Tibial nerve (tissue), 4 donors: ENCODE results near the gene PHF3. TPM values are rescaled to one million over a fixed set of nuclear protein-coding genes. Genes with fewer than 3 reads are reported as not detected.
A peak's percentile ranks its signal among the peaks of the same experiment; 100 is the strongest.

Experiments used
- DNase-seq, 2 donors: peaks; one replicate each; pipeline ENCODE4 v3.0.0-alpha.2; 2019; ENCODE audit warnings: low spot score in 2 of 2
- H3K27ac ChIP-seq, 4 donors: fragments of 200-600 bp; sonication (generic) in 3 of 4; one replicate each; pipeline ENCODE4 v1.5.1; 2017 to 2019; ENCODE audit warnings: mild to moderate bottlenecking in 1 of 4
- H3K27me3 ChIP-seq, 2 donors: fragments of 200-600 bp; sonication (generic) in 1 of 2; one replicate each; pipeline versions ENCODE4 v1.5.1 to v1.6.0; 2017 to 2019
- H3K36me3 ChIP-seq, 3 donors: fragments of 200-600 bp; sonication (generic); one replicate each; pipeline ENCODE4 v1.5.1; 2018 to 2019
- H3K4me1 ChIP-seq, 4 donors: fragments of 200-600 bp; sonication (generic) in 3 of 4; one replicate each; pipeline ENCODE4 v1.5.1; 2017 to 2019
- H3K4me3 ChIP-seq, 4 donors: fragments of 200-600 bp; sonication (generic) in 3 of 4; one replicate each; pipeline ENCODE4 v1.5.1; 2017 to 2019; ENCODE audit warnings: mild to moderate bottlenecking in 1 of 4, moderate library complexity in 1 of 4
- H3K9me3 ChIP-seq, 4 donors: fragments of 200-600 bp; sonication (generic) in 3 of 4; one replicate each; pipeline ENCODE4 v1.5.1; 2017 to 2019
- EP300 ChIP-seq, 2 donors: sonication (generic); formaldehyde crosslinking; IDR thresholded peaks; one replicate each; pipeline ENCODE4 v1.6.1; 2017; ENCODE audit warnings: antibody characterized with exemption in 2 of 2, mild to moderate bottlenecking in 1 of 2
- POLR2A ChIP-seq, 2 donors: fragments of 450-650 bp; IDR thresholded peaks; one replicate each; pipeline ENCODE4 v1.6.1; 2017; ENCODE audit warnings: antibody characterized with exemption in 2 of 2, mild to moderate bottlenecking in 2 of 2, moderate library complexity in 2 of 2
- WGBS, 2 donors: methylation state at CpG; one replicate each; pipeline ENCODE4 v1.1.5; 2018; 5-methylcytosine and 5-hydroxymethylcytosine counted together
- total RNA-seq, 4 donors: library from RNA; depleted of rRNA; stranded (reverse); fragments of >200 nt; gene quantifications; one replicate each; pipeline ENCODE4 v1.1.0, GENCODE V29; 2016
- TF ChIP-seq, protein P1 (sequence below), 5 experiments: fragments of 200-600 bp in 3 of 5; fragments of 450-650 bp in 2 of 5; sonication (generic) in 3 of 5; IDR thresholded peaks; one replicate each; pipeline ENCODE4 v1.5.1; 2016 to 2019; ENCODE audit warnings: antibody characterized with exemption in 5 of 5, mild to moderate bottlenecking in 3 of 5, moderate library complexity in 2 of 5

Gene PHF3
- total RNA-seq, 4 donors from 2014 or later: 59.1 to 75.3 (median 69.9) TPM

- TF ChIP-seq, protein P1, sequence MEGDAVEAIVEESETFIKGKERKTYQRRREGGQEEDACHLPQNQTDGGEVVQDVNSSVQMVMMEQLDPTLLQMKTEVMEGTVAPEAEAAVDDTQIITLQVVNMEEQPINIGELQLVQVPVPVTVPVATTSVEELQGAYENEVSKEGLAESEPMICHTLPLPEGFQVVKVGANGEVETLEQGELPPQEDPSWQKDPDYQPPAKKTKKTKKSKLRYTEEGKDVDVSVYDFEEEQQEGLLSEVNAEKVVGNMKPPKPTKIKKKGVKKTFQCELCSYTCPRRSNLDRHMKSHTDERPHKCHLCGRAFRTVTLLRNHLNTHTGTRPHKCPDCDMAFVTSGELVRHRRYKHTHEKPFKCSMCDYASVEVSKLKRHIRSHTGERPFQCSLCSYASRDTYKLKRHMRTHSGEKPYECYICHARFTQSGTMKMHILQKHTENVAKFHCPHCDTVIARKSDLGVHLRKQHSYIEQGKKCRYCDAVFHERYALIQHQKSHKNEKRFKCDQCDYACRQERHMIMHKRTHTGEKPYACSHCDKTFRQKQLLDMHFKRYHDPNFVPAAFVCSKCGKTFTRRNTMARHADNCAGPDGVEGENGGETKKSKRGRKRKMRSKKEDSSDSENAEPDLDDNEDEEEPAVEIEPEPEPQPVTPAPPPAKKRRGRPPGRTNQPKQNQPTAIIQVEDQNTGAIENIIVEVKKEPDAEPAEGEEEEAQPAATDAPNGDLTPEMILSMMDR (IDR thresholded peaks at IDR 0.05): no peak
- TF ChIP-seq POLR2A (IDR thresholded peaks at IDR 0.05): no peak
- no peak for TF ChIP-seq EP300 (IDR thresholded peaks at IDR 0.05)
- Histone ChIP-seq H3K4me1 (peaks cover 0 to 53% (median 9%) of the 10 kb centered on the region in 4 donors), H3K4me3 (no peak overlapping the region), H3K27me3 (no peaks in the 10 kb centered on the region), H3K36me3 (peaks cover 0 to 14% (median 0%) of the 10 kb centered on the region in 3 donors), H3K9me3 (no peaks in the 10 kb centered on the region), H3K27ac (no peak overlapping the region)
- WGBS, 2 donors: 92 to 95% methylated on average over 3 of the region's 3 CpGs
- DNase-seq: no peak
Observed at GRCh38 chr6:63672582-63673129, 37.1 kb downstream of the PHF3 start.

- peaks cover 0 to 56% (median 10%) of the 10 kb centered on the region in 4 donors for H3K4me1 ChIP-seq
- H3K36me3 ChIP-seq: peaks cover 0 to 14% (median 0%) of the 10 kb centered on the region in 3 donors
- no peaks in the 10 kb centered on the region for H3K27me3 ChIP-seq
- H3K27ac ChIP-seq: no peak overlapping the region
- WGBS, 2 donors: 92 to 97% methylated on average over 2 of the region's 2 CpGs
- TF ChIP-seq POLR2A (IDR thresholded peaks at IDR 0.05): no peak
- TF ChIP-seq, protein P1 (IDR thresholded peaks at IDR 0.05): no peak
- TF ChIP-seq EP300 (IDR thresholded peaks at IDR 0.05): no peak
- DNase-seq: no peak
- H3K4me3 ChIP-seq: no peak overlapping the region
- no peaks in the 10 kb centered on the region for H3K9me3 ChIP-seq
Observed at GRCh38 chr6:63673692-63674091, 38.1 kb downstream of the PHF3 start.

- TF ChIP-seq EP300 (IDR thresholded peaks at IDR 0.05): no peak
- TF ChIP-seq, protein P1 (IDR thresholded peaks at IDR 0.05): no peak
- TF ChIP-seq POLR2A (IDR thresholded peaks at IDR 0.05): no peak
- H3K9me3 ChIP-seq: no peaks in the 10 kb centered on the region
- H3K4me1 ChIP-seq: peaks cover 0 to 64% (median 13%) of the 10 kb centered on the region in 4 donors
- H3K27ac ChIP-seq: no peak overlapping the region
- no peaks in the 10 kb centered on the region for H3K27me3 ChIP-seq
- H3K36me3 ChIP-seq: peaks cover 0 to 14% (median 0%) of the 10 kb centered on the region in 3 donors
- no peak for DNase-seq
- 24 to 25% methylated on average over 3 of the region's 3 CpGs for WGBS, 2 donors
- H3K4me3 ChIP-seq: no peak overlapping the region
Observed at GRCh38 chr6:63674635-63675034, 39.0 kb downstream of the PHF3 start.

GRCh38 chr6:63675138-63675537, 39.5 kb downstream of the PHF3 start:
- no peak overlapping the region for H3K4me3 ChIP-seq
- H3K27me3 ChIP-seq: no peaks in the 10 kb centered on the region
- DNase-seq: no peak
- H3K4me1 ChIP-seq: peaks cover 0 to 66% (median 14%) of the 10 kb centered on the region in 4 donors
- no peak for TF ChIP-seq EP300 (IDR thresholded peaks at IDR 0.05)
- TF ChIP-seq POLR2A (IDR thresholded peaks at IDR 0.05): no peak
- TF ChIP-seq, protein P1 (IDR thresholded peaks at IDR 0.05): no peak
- H3K9me3 ChIP-seq: no peaks in the 10 kb centered on the region
- WGBS, 2 donors: 59 to 63% methylated on average over 1 of the region's 1 CpG
- H3K27ac ChIP-seq: no peak overlapping the region
- peaks cover 0 to 14% (median 0%) of the 10 kb centered on the region in 3 donors for H3K36me3 ChIP-seq

DNA sequence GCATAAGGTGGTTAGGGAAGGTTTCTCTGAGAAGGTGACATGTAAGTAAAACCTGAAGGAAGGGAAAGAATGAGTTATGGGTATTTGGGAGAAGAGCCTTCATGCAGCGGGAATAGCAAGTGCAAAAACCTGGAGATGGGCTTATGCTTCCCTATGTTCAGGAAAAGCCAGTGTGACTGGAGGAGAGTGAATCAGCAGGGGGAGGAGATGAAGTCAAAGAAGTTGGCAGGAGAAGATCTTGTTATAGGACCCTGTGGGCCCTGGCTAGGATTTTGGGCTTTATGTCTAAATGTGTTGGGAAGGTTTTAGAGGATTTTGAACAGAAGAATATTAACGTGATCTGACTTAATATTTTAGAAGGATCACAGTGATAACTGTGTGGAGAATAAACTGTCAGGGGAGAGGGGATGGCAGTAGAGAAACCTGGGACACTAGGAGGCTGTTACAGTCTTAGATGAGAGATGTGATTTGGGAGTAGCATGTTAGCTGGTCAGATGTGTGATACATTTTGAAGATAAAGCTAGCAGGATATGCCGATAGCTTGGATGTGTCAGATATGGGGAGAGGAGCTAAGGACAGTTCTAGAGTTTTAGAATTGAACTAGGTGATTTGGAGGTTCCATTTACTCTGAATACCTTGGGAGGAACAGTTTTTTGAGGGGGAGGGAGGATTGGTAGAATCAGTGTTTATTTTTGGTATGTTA, 41.0 kb downstream of the PHF3 start:
- H3K27me3 ChIP-seq: no peaks in the 10 kb centered on the region
- H3K27ac ChIP-seq: peak overlapping the region in 3 of 4 donors; percentile 5 to 58 (median 32)
- H3K4me3 ChIP-seq: no peak overlapping the region
- H3K4me1 ChIP-seq: peaks cover 0 to 73% (median 14%) of the 10 kb centered on the region in 4 donors
- no peak for DNase-seq
- WGBS, 2 donors: 84 to 85% methylated on average over 3 of the region's 3 CpGs
- no peaks in the 10 kb centered on the region for H3K9me3 ChIP-seq
- H3K36me3 ChIP-seq: peaks cover 0 to 15% (median 0%) of the 10 kb centered on the region in 3 donors
- TF ChIP-seq, protein P1 (IDR thresholded peaks at IDR 0.05): no peak
- no peak for TF ChIP-seq POLR2A (IDR thresholded peaks at IDR 0.05)
- no peak for TF ChIP-seq EP300 (IDR thresholded peaks at IDR 0.05)
